ENCODE results near the gene PRSS33. TPM values are rescaled to one million over a fixed set of nuclear protein-coding genes. Genes with fewer than 3 reads are reported as not detected.

The PRSS33 gene
- total and polyA plus RNA-seq, 9 of the 15 experiments (the other 6 are each of a cell fraction or from before 2014, with no cell fraction given) = not detected

DNA sequence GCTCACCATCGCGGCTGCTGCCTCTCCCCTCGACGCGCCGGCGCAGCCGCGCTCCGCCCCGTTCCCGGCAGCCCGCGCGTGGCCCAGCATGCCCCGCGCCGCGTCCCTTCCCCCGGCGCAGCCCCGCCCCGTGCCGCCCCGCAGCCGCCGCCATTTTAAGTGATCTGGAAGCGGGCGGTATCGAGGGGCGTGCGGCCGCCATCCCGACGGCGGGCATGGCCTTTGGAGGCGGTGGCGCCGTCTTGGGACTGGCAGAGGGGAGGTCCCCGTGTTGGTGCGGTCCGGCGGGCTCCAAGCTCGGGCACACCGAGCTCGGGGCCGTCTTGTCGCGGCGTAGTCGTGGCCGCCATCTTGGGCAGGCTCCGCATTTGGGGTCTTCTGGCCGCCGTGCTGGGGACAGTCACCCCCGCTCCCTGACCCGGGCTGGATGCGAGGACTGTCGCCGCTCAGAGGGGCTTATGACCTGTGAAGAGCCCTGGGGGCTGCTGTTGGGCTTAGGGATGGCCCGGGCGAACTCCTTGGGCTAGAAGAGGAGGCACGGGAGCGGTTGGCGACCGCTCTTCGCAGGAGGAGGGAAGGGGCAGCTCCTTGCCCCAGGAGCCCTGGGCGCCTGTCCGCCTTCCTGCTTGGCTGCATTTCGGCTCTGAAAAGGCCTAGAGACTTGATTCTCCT is 10.0 kb downstream of the PRSS33 start, which contains the start of gene ELOB (continued):
- TF ChIP-seq E2F5 (CRISPR knock-in tag; IDR thresholded peaks at IDR 0.05) (no peak), SMARCA4 (IDR thresholded peaks at IDR 0.05) (no peak), OTX1 (CRISPR knock-in tag; IDR thresholded peaks at IDR 0.05) (peak; percentile 89), PML (IDR thresholded peaks at IDR 0.05; ENCODE audit: low read length) (peak; percentile 31; the same call in 1 of the 2 replicates), NFXL1 (CRISPR knock-in tag; IDR thresholded peaks at IDR 0.05) (no peak), TCF7 (IDR thresholded peaks at IDR 0.05; ENCODE audit: borderline replicate concordance) (no peak), MTA1 (IDR thresholded peaks at IDR 0.05; ENCODE audit: borderline replicate concordance) (no peak), ATF6 (CRISPR knock-in tag; IDR thresholded peaks at IDR 0.05) (peak; percentile 82), ZBTB7A (IDR thresholded peaks at IDR 0.05; ENCODE audit: borderline replicate concordance, control insufficient read depth, low read depth, low read length) (peak; percentile 51; the same call in 1 of the 2 replicates), HNRNPH1 (optimal IDR thresholded peaks at IDR 0.05; ENCODE audit: low read depth, low read length) (no peak), HDAC3 (IDR thresholded peaks at IDR 0.05; ENCODE audit: borderline replicate concordance, partially characterized antibody) (no peak), RBM17 (IDR thresholded peaks at IDR 0.05; ENCODE audit: borderline replicate concordance, low read depth, low read length) (no peak), ZNF197 (CRISPR knock-in tag; IDR thresholded peaks at IDR 0.05; ENCODE audit: low read depth) (peak; percentile 85; the same call in 1 of the 2 replicates), RBM34 (IDR thresholded peaks at IDR 0.05; ENCODE audit: borderline replicate concordance, insufficient read depth, low read length) (no peak), MCM2 (IDR thresholded peaks at IDR 0.05; ENCODE audit: low read depth) (no peak), FOSL1 (tag; conservative IDR thresholded peaks at IDR 0.05) (0 out of 2 replicates have a peak, but pooled peaks have one; percentile 9)
- TF ChIP-seq, protein P1, sequence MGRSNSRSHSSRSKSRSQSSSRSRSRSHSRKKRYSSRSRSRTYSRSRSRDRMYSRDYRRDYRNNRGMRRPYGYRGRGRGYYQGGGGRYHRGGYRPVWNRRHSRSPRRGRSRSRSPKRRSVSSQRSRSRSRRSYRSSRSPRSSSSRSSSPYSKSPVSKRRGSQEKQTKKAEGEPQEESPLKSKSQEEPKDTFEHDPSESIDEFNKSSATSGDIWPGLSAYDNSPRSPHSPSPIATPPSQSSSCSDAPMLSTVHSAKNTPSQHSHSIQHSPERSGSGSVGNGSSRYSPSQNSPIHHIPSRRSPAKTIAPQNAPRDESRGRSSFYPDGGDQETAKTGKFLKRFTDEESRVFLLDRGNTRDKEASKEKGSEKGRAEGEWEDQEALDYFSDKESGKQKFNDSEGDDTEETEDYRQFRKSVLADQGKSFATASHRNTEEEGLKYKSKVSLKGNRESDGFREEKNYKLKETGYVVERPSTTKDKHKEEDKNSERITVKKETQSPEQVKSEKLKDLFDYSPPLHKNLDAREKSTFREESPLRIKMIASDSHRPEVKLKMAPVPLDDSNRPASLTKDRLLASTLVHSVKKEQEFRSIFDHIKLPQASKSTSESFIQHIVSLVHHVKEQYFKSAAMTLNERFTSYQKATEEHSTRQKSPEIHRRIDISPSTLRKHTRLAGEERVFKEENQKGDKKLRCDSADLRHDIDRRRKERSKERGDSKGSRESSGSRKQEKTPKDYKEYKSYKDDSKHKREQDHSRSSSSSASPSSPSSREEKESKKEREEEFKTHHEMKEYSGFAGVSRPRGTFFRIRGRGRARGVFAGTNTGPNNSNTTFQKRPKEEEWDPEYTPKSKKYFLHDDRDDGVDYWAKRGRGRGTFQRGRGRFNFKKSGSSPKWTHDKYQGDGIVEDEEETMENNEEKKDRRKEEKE (IDR thresholded peaks at IDR 0.05; ENCODE audit: borderline replicate concordance in 1 of 2, control insufficient read depth in 1 of 2, low read depth in 2 of 2, low read length in 1 of 2) = no peak
- TF ChIP-seq, protein P2, sequence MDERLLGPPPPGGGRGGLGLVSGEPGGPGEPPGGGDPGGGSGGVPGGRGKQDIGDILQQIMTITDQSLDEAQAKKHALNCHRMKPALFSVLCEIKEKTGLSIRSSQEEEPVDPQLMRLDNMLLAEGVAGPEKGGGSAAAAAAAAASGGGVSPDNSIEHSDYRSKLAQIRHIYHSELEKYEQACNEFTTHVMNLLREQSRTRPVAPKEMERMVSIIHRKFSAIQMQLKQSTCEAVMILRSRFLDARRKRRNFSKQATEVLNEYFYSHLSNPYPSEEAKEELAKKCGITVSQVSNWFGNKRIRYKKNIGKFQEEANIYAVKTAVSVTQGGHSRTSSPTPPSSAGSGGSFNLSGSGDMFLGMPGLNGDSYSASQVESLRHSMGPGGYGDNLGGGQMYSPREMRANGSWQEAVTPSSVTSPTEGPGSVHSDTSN (CRISPR knock-in tag; IDR thresholded peaks at IDR 0.05; ENCODE audit: low read depth) = no peak
- TF ChIP-seq, protein P2 (tag; conservative IDR thresholded peaks at IDR 0.05; ENCODE audit: low read depth) = no peak

Measured in K562 (cell line).